Measurements from ENCODE around the gene FGF21.
"Not testable (repeated sequence)": the region's sequence is repeated elsewhere in the genome, so short reads cannot be mapped to it uniquely, and the experiment has no call there.

FGF21 gene, protein sequence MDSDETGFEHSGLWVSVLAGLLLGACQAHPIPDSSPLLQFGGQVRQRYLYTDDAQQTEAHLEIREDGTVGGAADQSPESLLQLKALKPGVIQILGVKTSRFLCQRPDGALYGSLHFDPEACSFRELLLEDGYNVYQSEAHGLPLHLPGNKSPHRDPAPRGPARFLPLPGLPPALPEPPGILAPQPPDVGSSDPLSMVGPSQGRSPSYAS

DNA sequence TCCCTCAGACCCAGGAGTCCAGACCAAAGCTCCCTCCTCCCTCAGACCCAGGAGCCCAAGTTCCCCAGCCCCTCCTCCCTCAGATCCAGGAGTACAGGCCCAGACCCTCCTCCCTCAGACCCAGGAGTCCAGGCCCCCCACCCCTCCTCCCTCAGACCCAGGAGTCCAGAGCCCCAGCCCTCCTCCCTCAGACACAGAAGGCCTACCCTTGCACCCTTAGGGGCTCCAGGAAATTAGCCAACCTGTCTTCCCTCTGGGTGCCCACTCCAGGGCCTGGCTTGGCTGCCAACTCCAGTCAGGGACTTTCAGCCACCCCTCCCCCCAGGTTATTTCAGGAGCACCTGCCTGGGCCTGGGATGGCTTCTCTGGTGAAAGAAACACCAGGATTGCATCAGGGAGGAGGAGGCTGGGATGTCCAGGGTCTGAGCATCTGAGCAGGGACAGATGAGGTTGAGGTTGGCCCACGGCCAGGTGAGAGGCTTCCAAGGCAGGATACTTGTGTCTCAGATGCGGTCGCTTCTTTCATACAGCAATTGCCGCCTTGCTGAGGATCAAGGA lies at the start of gene FGF21:
Gene FGF21 (plus strand): TSS at position 441 of the 558 bp plus-strand sequence. CDS start 713 bp downstream, outside the sequence.
- no peak for DNase-seq

DNA sequence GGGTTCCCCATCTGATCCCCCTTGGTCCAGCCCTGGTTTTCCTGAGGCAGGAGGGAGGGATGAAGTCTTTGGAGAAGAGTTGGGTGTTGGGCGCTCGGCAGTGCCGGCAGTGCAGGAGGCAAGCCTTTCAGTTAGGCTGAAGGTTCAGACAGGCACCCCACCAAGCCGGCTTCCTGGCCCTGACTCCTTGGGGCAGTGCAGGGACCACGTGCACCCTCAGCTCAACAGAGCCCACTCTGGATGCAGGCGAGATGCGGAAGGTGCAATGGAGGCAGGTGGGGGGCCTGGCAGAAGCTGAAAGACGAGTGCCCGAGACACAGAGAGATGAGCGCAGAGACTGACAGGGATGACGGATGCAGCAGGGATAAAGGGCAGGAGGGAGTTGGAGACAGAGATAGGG lies 46.9 kb upstream of the FGF21 start:
- DNase-seq, result no peak

DNA sequence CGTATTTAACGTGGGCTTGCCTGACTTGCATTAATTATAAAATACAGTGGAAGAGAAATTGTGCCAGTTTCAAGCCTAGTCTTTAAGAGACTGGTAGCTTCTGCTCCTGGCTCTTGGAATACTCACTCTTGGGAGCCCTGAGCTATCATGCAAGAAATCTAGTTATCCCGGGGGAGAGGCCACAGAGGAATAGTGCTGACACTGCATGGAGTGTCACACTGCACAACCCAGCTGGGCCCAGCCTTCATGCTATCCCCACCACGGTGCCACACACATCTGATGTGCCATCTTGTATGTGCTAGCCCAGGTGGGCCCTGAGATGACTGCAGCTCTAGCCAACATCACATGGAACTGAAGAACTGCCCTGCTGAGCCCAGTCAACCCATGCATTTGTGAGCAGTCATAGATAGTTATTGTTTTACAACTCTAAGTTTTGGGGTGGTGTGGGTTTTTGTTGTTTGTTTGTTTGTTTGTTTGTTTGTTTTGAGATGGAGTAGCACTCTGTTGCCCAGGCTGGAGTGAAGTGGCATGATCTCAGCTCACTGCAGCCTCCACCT lies 44.1 kb upstream of the FGF21 start:
- DNase-seq, result no peak

DNA sequence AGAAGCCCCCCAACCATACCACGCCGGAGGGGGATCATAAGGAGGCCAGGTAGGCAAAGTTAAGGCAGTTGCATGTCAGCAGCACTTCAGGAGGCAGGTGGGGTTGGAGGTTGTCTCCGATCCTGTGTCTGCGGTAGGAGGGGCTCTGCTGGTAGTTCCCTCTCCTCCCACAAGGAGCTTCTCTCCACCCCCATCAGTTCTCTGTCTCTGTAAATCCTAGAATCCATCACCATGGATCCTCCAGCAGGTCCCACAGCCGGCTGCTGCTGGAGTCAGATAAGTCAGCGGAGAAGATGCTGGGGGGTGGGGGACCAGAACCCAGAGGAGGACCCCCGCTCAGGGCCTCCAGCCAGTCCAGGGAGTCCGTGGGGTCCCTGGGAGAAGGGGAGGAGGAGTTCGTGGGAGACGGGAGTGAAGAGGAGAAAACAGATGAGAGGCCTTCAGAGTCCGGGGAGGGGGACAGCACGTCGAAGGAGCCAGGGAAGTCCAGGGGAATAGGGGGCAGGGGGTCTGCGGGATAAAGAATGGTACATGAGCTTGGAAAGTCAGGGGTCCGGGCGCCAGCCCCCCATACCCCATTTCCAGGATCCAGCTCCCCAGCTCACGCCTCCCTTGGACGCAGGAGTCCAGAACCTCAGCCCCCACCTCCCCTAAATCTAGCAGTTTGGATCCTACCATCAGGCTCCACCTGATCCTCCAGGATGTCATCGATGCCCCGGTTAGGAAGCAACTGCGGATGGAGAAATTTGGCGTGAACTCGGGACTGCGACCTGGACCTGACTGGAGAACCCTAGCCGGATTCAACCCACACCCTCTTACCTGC lies 42.1 kb upstream of the FGF21 start:
- peak; percentile 57 for DNase-seq

DNA sequence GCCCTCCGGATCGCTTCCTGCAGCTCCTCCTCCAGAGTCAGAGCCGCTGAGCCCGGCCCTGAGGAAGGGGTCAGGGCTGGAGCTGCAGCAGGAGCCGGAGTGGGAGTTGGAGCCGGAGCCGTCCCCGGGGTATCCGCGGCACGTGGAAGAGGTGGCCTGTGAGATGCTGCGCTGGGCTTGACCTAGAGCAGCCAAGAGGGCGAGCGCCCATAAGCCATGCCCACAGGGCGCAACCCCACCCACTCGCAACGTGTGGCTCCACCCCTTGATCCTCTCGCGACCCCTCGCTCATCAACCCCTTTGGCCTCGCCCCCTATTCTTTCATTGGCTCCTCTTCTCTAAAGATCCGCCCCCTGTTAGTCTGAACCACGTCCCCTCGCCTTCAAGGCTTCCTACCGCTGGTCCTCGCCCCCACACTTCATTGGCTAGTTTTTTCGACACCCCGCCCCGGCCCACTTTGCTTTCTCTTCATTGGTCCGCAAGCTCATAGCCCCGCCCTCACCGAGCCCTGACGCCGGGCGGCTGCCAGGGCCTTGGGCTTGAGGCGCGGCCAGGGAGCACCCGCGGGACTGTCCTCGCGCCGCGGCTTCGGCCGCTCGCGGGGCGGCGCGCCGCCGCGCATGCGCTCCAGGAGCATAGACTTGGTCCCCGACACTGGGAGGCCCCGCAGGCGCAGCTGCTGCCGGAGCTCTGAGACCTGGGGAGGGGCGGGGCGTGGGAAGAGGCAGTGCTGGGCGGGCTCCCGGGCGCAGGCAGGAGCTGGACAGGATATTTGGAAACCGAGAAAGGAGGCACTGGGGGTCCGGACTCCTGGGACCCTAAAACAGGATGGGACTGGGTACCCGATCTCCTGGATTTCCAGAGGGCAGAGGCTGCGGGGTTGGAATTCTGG lies 41.2 kb upstream of the FGF21 start:
- peak; percentile 100 for DNase-seq

DNA sequence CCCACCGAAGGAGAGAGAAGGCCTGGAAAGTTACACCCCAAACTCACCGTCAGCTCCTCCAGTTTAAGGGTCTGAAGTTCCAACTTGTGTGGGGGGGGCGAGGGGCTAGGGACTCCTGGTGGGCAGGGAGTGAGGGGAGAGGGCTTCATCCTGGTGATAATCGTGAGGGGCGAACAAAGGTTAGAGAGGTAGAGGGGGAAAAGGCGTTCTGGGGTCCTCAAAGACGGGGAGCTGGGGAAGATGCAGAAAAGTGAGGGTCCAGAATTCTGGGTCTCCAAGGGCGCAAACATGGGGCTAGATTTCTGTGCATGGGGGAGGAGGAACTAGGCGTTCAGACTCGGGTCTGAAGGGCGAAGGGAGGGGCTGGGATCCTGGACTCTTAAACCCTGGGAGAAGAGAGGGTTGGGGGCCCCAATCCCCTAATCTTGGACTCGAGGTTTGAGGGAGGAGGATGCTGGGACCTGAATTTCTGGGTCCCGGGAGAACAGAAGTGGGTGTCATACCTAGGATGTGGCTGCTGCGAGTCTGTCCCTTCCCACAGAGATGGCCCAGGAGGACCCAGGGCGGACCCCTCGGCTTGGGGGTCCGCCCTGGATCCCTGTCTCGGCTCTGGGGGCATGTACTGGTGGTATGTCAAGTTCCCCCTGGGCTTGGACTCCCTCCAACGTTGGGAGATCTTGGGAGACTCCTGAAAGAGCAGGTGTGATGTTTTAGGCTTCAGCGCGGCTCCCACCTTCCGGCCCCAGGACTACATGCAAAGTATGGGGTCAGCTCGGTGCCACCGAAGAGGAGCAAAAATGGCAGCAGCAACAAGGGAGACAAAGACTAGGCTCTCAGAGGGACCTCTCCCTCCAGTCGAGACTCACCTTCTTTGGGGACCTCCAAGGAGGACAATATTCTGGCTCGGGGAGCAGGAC lies 40.3 kb upstream of the FGF21 start:
- DNase-seq, result peak; percentile 10

DNA sequence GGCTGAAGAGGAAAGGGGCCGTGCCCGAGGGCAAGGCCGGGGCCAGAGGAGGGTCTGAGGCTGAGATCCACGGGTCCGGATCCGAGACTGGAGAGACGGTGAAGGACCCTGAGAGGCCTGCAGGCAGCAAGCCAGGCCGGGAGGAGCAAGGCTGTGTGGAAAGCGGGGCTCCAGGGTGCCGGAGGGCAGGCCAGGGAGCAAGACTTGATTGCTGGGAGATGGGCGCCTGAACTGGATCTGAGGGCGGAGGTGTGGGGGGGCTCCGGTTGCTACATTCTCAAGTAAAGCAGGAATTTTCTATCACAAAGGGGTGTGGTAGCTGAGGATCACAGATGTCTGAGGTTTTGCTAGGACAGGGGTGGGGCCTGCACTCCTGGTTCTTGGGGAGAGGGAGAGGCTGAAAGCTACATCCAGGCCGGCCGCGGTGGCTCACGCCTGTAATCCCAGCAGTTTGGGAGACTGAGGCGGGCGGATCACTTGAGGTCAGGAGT lies 39.6 kb upstream of the FGF21 start:
- peak; percentile 39 for DNase-seq

DNA sequence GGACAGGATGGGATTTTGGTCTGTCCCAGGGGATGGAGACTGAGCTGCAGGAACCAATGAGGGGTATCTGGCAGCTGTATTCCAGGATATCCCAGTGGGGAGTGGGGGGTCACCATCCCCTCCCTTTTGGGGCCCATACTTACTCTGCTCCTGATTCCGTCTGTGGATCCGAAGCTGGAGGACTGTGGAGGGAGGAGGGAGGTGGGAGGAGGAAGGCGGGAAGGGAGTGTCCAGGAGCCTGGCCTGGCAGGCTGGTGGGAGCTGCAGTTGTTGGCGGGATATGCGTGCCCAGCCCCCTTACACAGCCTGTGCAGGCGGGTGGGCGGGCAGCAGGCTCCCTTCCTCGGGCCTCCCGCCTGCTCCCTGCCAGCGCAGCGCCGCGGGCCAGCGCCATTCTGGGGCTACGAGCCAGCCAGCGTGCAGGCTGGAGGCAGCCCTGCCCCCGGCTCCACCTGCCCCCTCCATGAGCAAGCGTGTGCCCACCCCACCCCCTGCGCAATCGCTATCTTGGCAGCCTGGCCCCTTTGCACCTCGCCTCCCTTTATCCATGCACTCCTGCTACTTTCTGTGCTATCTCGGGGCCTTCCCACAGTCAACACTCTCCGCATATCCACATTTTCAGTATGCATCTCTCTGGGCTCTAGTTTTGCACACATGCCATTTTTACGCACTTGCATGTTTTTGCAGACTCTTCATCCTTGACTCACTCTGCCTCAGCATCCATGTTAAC lies 38.6 kb upstream of the FGF21 start:
- peak; percentile 88 for DNase-seq

DNA sequence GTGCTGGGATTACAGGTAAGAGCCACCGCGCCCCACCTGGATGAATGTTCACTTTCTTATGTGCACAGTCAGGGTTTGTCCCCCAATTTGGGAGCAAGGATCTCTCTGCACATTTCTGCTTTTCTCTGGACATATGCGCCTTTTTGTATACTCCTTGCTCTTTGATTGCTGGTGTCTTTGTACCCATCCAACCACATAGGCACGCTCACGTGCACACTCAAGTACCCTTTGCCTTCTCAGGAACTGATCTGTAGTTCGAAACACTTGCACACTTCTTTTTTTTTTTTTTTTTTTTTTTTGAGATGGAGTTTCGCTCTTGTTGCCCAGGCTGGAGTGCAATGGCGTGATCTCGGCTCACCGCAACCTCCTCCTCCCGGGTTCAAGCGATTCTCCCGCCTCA lies 37.2 kb upstream of the FGF21 start:
- DNase-seq, result not testable (repeated sequence)

DNA sequence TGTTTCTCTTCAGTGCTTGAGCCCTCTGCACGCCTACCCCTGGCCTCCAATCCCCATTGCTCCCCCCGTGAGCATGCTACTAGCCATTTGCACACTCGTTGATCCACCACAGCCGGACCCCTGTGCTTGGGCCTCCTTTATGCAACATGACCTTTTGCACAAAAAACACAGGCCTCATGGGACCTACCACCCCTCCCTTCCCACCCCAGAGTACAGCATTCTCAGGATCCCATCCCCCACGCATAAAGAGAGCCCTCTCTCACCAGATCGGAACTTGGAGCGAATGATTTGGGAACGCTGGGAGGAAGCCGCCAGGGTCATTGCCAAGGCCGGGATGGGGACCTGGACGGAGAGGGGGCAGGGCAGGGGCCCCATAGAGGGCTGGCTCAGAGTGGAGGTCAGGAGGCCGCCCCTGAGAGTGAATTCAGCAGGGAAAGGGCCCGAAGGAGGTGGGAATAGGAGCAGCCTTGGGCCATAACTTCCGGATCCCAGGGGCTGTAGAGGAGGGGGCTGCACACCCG lies 36.6 kb upstream of the FGF21 start:
- peak; percentile 69 for DNase-seq

DNA sequence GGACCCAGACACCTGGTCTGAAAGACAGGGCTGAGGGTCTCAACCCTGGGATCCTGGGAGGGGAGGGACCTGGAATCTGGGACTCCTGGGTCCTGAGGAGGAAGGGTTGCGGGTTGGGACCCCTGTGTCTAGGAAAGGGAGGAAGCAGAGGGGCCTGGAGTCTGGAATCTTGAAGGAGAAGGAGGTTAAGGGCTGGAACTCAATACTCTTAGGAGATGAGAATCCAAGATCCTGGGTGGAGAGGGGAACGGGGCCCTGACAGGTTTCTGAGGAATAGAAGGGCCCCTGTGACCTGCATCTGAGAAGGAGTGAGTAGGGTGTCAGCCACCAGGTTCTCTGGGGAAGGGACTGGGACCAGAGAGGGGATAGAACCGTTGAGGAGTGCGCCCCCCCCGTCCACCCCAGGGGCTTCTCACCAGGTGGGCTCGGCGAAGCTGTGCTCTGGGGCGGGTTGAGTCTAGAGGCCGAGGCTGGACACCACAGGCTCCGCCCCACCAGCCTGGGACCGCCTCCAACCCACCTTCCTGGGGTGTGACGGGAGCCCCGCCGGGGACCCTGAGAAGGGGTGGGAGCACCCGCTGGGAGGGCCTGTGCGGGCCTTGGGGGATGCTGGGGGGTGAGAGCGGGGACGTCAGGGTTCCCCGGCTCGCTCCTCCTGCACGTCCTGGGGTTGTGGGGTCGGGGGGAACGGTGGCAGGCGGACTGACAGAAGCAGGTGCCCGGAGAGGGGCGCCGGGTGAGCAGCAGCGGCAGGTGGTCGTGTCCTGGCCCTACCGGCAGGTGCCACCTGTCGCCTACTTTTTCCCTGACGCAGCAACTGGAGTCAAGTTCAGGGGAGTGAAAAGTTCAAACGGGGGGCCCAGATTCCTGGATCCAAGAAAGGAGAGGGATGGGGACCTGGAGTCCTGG lies 35.8 kb upstream of the FGF21 start, which contains the start of gene MAMSTR:
Gene MAMSTR (minus strand): TSS at position 463 of the 909 bp plus-strand sequence. CDS start 694 bp downstream, outside the sequence.
- peak; percentile 51 for DNase-seq

DNA sequence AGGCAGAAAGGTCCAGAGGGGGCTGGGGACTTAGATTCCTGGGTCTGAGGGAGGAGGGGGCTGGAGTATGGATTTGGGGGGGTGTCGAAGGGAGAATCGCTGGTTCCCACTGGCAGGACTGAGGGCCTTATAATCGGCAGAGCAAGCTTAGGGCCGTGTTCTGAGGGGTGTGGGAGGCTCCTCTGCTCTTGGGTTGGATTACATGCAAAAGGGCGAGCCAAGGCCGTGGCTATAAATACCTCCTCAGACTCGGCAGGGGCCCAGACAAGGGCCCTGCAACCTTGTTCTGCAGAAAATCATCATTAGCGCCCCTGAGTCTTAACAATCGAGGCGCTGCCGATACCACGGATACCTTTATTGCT lies 35.1 kb upstream of the FGF21 start:
- DNase-seq, result no peak

DNA sequence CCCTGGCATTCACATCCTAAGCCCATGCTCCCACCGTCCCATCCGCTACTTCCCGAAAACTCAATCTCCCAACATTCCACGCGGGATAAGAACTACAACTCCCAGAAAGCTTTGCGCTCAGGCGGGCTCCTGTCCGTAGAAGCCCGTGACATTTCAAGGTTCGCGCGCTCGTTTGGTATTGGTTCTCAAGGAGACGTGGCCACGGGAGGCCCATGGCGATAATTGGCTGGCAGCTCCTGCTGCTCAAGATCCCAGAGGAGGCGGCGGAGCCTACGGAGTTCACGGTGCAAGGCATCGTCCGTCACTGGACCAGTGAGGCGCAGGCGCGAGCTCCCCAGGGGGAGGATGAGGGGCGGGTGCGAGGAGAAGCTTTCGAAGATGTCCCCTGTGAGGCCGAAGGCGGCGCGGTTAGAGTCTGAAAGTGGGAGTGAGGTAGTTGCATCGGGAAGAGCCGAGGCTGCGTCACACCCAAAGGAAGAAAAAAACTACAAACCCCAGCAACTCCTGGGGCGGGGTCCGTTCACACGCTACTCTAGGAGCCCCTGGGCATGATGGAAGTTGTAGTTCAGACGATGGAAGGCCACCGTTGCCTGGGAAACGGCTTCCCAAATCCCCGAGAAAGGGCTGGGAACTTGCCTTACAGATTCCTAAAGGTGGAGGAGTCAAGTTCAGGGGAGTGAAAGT lies 34.6 kb upstream of the FGF21 start:
- peak; percentile 100 for DNase-seq

DNA sequence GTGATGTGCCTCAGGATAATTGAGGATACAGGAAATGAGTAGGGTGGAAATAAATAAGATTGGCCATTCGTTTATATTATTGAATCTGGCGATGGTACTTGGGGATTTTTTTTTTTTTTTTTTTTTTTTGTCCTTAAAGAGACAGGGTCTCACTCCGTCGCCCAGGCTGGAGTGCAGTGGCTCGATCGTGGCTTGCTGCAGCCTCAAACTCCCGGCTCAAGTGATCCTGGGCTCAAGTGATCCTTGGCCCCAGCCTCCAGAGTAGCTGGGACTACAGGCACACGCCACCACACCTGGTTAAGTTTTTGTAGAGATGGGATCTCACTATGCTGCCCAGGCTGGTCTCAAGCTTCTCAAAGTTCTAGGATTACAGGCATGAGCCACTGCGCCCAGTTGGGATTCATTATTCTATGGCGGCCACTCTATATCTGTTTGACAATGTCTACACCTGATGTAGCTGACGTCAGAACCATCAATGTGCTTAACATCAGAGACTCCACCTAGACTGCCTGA lies 33.1 kb upstream of the FGF21 start:
- DNase-seq, result no peak

DNA sequence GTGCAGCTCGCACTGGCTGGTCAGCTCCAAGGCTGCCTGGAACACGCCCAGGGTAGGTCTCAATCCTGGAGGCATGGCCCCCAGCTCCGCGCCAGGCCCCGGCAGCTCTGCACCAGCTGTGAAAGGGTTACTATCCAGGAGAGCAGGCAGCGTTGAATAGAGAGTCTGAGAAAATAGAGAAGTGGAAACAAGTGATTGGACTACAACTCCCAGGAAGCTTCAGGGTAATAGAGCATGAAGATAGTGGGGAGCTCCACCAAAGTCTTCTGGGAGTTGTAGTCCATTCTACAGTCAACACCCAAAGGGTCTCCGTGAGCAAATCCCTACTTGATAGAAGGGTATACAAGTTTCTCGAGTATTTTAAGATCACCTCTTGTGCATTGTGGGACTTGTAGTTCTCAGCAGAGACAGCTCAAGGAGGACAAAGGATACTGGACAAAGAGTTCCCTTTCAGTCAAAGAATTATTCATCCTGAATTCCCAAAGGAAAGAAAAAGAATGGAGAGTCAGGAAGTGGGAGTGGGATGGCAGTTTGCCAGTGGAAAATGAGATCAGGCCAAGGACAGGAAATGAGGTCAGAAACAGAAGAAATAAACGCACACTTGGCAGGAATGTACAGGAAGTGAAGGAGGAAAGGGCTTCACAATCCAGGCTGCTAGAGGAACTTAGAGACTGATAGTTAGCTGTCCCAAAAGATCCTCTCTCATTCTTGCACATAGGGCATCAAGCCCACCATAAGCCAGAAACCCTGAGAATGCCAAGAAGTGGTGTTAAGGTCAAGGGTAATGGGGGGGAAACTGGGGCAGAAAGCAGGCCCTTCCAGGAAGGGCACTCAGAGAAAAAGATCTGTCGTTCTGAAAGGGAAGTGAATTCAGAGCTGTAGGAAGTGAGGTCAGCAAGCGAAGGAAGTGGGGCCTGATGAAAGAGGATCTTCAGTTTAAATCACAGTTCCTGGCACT lies 30.2 kb upstream of the FGF21 start:
- DNase-seq, result peak; percentile 88

DNA sequence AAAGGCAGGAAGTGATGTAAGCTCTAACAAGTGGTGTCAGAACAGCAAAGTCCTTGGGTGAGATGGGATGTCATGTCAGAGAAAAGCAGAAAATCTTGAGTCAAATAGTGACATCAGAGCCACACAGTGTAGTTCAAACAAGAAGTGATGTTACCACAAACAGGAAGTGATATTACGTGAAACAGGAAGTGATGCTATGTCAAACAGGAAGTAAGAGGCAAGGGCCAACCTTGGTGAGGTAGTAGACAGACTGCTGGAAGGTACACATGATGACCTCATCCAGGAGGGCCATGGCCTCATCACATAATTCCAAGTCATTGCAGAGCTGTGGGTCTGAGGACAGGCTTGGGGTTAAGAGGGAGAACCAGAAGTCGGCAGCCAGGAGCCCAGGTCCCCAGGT lies 28.8 kb upstream of the FGF21 start:
- no peak for DNase-seq
